ENCODE data around the gene ARFGEF3.

ARFGEF3 gene

DNA sequence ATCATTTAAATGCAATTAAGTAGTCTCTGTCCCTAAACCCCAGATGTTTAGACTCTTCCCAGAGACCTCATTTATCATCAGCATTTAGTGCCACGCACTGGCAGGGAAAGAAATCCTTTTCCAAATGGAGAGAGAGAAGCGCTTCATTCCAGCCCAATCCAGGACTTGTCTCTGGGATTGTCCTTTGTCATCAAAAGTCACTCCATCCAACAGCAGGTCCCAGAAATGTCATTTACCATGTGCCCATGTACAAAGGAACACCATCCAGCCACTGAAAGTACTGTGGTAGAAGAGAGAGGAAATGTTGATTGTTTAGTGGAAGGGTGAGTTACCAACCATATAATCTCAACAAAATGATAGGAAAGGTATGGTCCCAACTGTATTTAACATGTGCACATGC is 149.1 kb downstream of the ARFGEF3 start:
- in situ Hi-C loops (cut with MboI; ENCODE audit: low pct_unique_long_range_greater_than_20kb, low sequenced_read_pairs, unreplicated experiment): no loop called here
- no peak for DNase-seq (ENCODE audit: low spot score)
- TF ChIP-seq, protein P1, sequence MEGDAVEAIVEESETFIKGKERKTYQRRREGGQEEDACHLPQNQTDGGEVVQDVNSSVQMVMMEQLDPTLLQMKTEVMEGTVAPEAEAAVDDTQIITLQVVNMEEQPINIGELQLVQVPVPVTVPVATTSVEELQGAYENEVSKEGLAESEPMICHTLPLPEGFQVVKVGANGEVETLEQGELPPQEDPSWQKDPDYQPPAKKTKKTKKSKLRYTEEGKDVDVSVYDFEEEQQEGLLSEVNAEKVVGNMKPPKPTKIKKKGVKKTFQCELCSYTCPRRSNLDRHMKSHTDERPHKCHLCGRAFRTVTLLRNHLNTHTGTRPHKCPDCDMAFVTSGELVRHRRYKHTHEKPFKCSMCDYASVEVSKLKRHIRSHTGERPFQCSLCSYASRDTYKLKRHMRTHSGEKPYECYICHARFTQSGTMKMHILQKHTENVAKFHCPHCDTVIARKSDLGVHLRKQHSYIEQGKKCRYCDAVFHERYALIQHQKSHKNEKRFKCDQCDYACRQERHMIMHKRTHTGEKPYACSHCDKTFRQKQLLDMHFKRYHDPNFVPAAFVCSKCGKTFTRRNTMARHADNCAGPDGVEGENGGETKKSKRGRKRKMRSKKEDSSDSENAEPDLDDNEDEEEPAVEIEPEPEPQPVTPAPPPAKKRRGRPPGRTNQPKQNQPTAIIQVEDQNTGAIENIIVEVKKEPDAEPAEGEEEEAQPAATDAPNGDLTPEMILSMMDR (IDR thresholded peaks at IDR 0.05; ENCODE audit: extremely low read depth, insufficient read depth, missing control alignments): no peak

DNA sequence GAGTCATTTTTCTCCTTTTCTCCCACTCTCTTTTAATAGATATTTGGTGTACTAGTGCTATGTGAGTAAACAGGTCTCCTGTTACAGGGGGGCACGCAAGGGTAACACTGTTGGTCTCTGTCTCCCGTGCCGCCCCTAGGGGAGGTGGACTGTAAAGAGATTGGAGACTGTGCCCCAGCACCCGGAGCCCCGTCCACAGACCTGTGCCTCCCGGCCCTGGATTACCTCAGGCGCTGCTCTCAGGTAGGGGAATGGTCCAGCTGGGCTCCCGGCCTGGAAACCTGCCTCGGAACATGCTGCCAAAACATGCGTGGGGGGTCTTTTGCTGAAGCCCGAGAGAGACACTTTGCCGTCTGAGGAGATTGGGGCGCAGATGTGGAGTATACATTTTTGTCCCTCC is 149.5 kb downstream of the ARFGEF3 start:
- TF ChIP-seq, protein P1 (IDR thresholded peaks at IDR 0.05; ENCODE audit: extremely low read depth, insufficient read depth, missing control alignments): no peak
- in situ Hi-C loops (cut with MboI; ENCODE audit: low pct_unique_long_range_greater_than_20kb, low sequenced_read_pairs, unreplicated experiment): no loop called here
- DNase-seq (ENCODE audit: low spot score): no peak

DNA sequence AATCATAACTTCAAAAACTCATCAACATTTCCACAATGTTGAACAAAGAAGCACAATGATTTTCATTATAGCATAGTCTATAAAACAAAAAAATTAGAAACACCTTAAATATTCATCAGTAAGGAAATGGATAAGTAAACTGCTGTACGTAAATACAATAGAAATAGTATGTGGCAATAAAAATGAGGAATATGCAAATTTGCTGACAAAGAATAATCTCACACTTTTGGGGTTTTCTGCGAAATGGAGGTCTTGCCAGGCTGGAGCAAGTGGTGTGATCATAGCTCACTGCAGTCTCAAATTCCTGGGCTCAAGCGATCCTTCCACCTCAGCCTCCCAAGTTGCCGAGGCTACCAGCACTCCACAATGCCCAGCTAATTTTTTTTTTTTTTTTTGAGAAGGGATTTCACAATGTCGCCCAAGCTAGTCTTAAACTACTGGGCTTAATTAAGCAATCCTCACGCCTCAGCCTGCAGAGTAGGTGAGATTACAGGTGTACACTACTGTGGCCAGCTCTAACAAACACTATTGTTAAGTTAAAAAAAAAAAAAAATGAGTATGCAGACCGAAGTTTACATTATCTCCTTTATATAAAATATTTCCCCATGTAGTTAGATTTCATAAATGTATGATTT is 157.1 kb downstream of the ARFGEF3 start:
- in situ Hi-C loops (cut with MboI; ENCODE audit: low pct_unique_long_range_greater_than_20kb, low sequenced_read_pairs, unreplicated experiment): no loop called here
- TF ChIP-seq, protein P1 (IDR thresholded peaks at IDR 0.05; ENCODE audit: extremely low read depth, insufficient read depth, missing control alignments): no peak
- no peak for DNase-seq (ENCODE audit: low spot score)

DNA sequence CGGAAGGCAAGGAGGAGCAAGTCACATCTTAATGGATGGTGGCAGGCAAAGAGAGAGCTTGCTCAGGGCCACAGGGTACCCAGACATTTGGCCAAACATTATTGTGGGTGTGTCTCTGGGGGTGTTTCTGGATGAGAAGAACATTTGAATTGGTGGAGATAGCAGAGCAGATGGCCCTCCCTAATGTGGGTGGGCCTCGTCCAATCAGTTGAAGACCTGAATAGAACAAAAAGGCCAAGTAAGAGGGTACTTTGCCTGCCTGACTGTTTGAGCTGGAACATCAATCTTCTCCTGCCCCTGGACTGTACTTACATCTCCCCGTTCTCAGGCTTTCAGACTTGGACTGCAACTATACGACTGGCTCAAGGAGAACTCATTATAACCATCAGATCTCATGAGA is 160.2 kb downstream of the ARFGEF3 start:
- in situ Hi-C loops (cut with MboI; ENCODE audit: low pct_unique_long_range_greater_than_20kb, low sequenced_read_pairs, unreplicated experiment): no loop called here
- TF ChIP-seq, protein P1 (IDR thresholded peaks at IDR 0.05; ENCODE audit: extremely low read depth, insufficient read depth, missing control alignments): no peak
- no peak for DNase-seq (ENCODE audit: low spot score)

DNA sequence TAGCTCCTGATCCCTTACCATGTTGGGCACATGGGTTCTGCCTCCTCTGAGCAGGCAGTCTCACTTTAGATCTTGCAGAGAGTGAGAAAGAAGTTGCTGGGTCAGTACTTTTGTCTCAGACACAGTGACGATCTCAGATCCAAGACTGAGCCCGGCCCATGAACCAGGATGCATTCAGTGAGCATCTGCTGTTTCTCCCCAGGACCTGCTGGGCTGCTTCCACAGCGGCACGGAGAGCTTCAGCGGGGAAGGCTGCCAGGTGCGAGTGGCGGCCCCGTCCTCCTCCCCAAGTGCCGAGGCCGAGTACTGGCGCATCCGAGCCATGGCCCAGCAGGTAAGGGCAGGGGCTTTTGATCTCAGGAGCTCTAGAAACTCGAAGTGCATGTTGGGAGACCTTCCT is 162.1 kb downstream of the ARFGEF3 start:
- TF ChIP-seq, protein P1 (IDR thresholded peaks at IDR 0.05; ENCODE audit: extremely low read depth, insufficient read depth, missing control alignments): no peak
- in situ Hi-C loops (cut with MboI; ENCODE audit: low pct_unique_long_range_greater_than_20kb, low sequenced_read_pairs, unreplicated experiment): no loop called here

DNA sequence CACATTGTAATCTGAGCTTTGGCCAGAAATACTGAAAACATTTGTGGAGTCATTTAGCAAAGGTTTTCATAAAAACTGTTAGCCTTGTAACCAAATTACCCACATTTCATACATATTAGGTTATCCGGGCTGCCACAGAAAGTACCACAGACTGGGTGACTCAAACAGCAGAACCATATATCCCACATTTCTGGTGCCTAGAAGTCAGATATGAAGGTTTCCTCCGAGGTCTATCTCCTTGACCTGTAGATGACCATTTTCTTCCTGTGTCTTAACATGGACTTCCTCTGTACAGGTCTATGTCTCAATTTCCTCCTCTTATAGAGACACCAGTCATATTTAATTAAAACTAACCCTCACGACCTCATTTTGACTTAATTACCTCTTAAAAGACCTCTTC is 166.5 kb downstream of the ARFGEF3 start:
- TF ChIP-seq, protein P1 (IDR thresholded peaks at IDR 0.05; ENCODE audit: extremely low read depth, insufficient read depth, missing control alignments): no peak
- no peak for DNase-seq (ENCODE audit: low spot score)
- in situ Hi-C loops (cut with MboI; ENCODE audit: low pct_unique_long_range_greater_than_20kb, low sequenced_read_pairs, unreplicated experiment): no loop called here

More for the DNA sequence above, 162.1 kb downstream of the ARFGEF3 start:
- no peak for DNase-seq (ENCODE audit: low spot score)

Measured in GM13977 (cell line).